Activated T-cell treated with anti-CD3 and anti-CD28 coated beads, Interleukin-2, amount 50 U/mL, for 24 hours (primary cell): ENCODE measurements around the gene ZNF446.
A peak's percentile ranks its signal among the peaks of the same experiment; 100 is the strongest.
"Not testable (repeated sequence)": the region's sequence is repeated elsewhere in the genome, so short reads cannot be mapped to it uniquely, and the experiment has no call there.

Experiments
- DNase-seq: peaks from one replicate; pipeline ENCODE4 v3.0.0-alpha.2; 2020
- H3K27ac Mint-ChIP-seq: 2 replicates; pipeline ENCODE4 v1.8.0; 2020; ENCODE audit warnings: mild to moderate bottlenecking, mixed read lengths
- H3K27me3 Mint-ChIP-seq: 2 replicates; pipeline ENCODE4 v1.8.0; 2020; ENCODE audit warnings: mixed read lengths
- H3K36me3 Mint-ChIP-seq: 2 replicates; pipeline ENCODE4 v1.8.0; 2020; ENCODE audit warnings: low read depth, mixed read lengths
- H3K4me1 Mint-ChIP-seq: 2 replicates; pipeline ENCODE4 v1.8.0; 2020; ENCODE audit warnings: low read depth, mixed read lengths
- H3K4me3 Mint-ChIP-seq: 2 replicates; pipeline ENCODE4 v1.8.0; 2020; ENCODE audit warnings: mild to moderate bottlenecking, moderate library complexity, mixed read lengths
- H3K9me3 Mint-ChIP-seq: 2 replicates; pipeline ENCODE4 v1.8.0; 2020; ENCODE audit warnings: mixed read lengths

Gene ZNF446

DNA sequence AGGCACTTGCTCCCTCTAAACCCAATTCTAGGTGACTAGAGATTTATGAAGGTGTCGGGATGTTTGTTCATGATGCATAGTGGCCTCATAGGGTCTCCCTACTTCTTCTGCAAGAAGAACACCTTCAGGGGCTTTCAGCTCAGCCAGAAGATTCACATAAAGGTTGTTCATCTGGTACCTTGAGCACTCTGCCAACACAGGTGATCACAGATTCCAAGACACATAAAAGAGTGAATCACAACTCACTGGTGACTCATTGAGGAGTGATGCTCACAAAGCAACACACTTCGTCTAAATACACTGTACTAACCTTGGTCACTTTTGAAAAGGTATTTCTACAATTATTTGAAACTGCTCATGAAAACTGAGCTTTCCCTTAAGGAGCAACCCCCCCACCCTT is 16.1 kb upstream of the ZNF446 start:
- Mint-ChIP-seq H3K4me1 (peaks cover 6% of the 10 kb centered on the region), H3K9me3 (no peaks in the 10 kb centered on the region), H3K27me3 (no peaks in the 10 kb centered on the region), H3K4me3 (no peak overlapping the region), H3K27ac (no peak overlapping the region), H3K36me3 (peaks cover 38% of the 10 kb centered on the region)
- no peak for DNase-seq

DNA sequence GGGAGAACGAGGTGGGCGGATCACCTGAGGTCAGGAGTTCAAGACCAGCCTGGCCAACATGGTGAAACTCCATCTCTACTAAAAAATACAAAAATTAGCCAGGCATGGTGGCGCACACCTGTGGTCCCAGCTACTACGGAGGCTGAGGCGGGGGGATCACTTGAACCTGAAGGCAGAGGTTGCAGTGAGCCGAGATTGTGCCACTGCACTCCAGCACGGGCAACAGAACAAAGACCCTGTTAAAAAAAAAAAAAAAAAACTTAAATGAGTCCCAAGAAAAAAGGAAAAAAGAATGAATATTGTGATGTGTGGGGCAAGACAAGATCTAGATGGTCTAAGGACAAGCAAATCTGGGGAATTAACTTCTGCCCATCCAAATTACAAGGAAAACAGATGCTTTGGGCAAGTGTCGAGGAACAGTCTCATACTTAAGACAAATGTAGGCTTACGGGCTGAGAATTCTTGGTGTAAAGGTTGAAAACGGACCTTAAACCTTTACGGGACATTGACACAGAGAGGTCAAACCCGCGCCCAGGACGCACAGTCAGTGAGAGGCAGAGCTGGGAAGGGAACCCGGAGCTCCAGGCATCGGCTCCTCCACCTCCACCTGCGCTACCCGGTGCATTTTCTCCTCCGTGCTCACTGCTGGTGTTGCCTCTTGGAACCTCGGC is 9.9 kb upstream of the ZNF446 start:
- no peak for DNase-seq
- peaks cover 3% of the 10 kb centered on the region for H3K27me3 Mint-ChIP-seq
- peak overlapping the region; percentile 79 for H3K27ac Mint-ChIP-seq
- H3K4me1 Mint-ChIP-seq: peaks cover 27% of the 10 kb centered on the region
- H3K4me3 Mint-ChIP-seq: peak overlapping the region; percentile 90
- H3K9me3 Mint-ChIP-seq: no peaks in the 10 kb centered on the region
- H3K36me3 Mint-ChIP-seq: peaks cover 35% of the 10 kb centered on the region

- Mint-ChIP-seq H3K27me3 (peaks cover 3% of the 10 kb centered on the region), H3K4me3 (peak within 1 kb of the TSS; percentile 90), H3K9me3 (no peaks in the 10 kb centered on the region), H3K36me3 (peaks cover 40% of the 10 kb centered on the region), H3K4me1 (peaks cover 27% of the 10 kb centered on the region), H3K27ac (peak within 1 kb of the TSS; percentile 79)
- peak; percentile 98 for DNase-seq
Observed at GRCh38 chr19:58466760-58467589, 9.2 kb upstream of the ZNF446 start, which contains the start of gene ZNF324. Gene ZNF324, plus strand, starts transcription at chr19:58467080. Its CDS starts 2,106 bp downstream, at chr19:58469186.

- peaks cover 53% of the 10 kb centered on the region for H3K36me3 Mint-ChIP-seq
- H3K4me1 Mint-ChIP-seq: peaks cover 28% of the 10 kb centered on the region
- peak overlapping the region; percentile 90 for H3K4me3 Mint-ChIP-seq
- no peak for DNase-seq
- H3K27me3 Mint-ChIP-seq: peaks cover 3% of the 10 kb centered on the region
- no peaks in the 10 kb centered on the region for H3K9me3 Mint-ChIP-seq
- H3K27ac Mint-ChIP-seq: peak overlapping the region; percentile 79
Observed at GRCh38 chr19:58468216-58468839, 7.8 kb upstream of the ZNF446 start.

- Mint-ChIP-seq H3K27me3 (peaks cover 3% of the 10 kb centered on the region), H3K4me1 (peaks cover 31% of the 10 kb centered on the region), H3K4me3 (peak overlapping the region; percentile 90), H3K36me3 (peaks cover 61% of the 10 kb centered on the region), H3K9me3 (no peaks in the 10 kb centered on the region), H3K27ac (peak overlapping the region; percentile 47)
- DNase-seq: no peak
Observed at GRCh38 chr19:58469241-58470013, 6.7 kb upstream of the ZNF446 start.

DNA sequence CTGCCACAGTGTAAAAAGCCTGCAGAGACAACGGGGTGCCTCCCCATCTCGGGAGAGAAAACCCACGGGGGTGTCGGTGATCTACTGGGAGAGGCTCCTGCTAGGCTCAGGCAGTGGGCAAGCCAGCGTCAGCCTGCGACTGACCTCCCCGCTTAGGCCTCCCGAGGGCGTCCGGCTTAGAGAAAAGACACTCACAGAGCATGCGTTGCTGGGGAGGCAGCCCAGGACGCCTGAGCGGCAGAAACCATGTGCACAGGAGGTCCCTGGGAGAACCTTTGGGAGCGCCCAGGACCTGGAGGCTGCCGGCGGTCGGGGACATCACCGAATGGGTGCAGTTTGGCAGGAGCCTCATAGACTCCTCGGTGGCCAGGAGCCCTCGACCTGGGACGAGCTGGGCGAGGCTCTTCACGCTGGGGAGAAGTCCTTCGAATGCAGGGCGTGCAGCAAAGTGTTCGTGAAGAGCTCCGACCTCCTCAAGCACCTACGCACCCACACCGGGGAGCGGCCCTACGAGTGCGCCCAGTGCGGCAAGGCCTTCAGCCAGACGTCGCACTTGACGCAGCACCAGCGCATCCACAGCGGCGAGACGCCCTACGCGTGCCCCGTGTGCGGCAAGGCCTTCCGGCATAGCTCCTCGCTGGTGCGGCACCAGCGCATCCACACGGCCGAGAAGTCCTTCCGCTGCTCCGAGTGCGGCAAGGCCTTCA is 5.2 kb upstream of the ZNF446 start:
- H3K27ac Mint-ChIP-seq, H3K27me3 Mint-ChIP-seq, H3K4me3 Mint-ChIP-seq, H3K9me3 Mint-ChIP-seq, DNase-seq: not testable (repeated sequence)
- Mint-ChIP-seq H3K36me3 (peaks cover 61% of the 10 kb centered on the region), H3K4me1 (peaks cover 44% of the 10 kb centered on the region)

- H3K27me3 Mint-ChIP-seq: no peaks in the 10 kb centered on the region
- H3K36me3 Mint-ChIP-seq: peaks cover 61% of the 10 kb centered on the region
- peaks cover 45% of the 10 kb centered on the region for H3K4me1 Mint-ChIP-seq
- no peak for DNase-seq
- H3K9me3 Mint-ChIP-seq: no peaks in the 10 kb centered on the region
- no peak overlapping the region for H3K27ac Mint-ChIP-seq
- no peak overlapping the region for H3K4me3 Mint-ChIP-seq
Observed at GRCh38 chr19:58471736-58472135, 4.4 kb upstream of the ZNF446 start.

GRCh38 chr19:58473775-58474174 is 2.4 kb upstream of the ZNF446 start:
- H3K4me1 Mint-ChIP-seq: peaks cover 36% of the 10 kb centered on the region
- H3K9me3 Mint-ChIP-seq: no peaks in the 10 kb centered on the region
- DNase-seq: no peak
- H3K4me3 Mint-ChIP-seq: peak overlapping the region; percentile 13
- peaks cover 54% of the 10 kb centered on the region for H3K36me3 Mint-ChIP-seq
- no peaks in the 10 kb centered on the region for H3K27me3 Mint-ChIP-seq
- peak overlapping the region; percentile 10 for H3K27ac Mint-ChIP-seq

- H3K4me1 Mint-ChIP-seq: peaks cover 29% of the 10 kb centered on the region
- peak overlapping the region; percentile 13 for H3K4me3 Mint-ChIP-seq
- peak overlapping the region; percentile 99 for H3K27ac Mint-ChIP-seq
- DNase-seq: no peak
- no peaks in the 10 kb centered on the region for H3K9me3 Mint-ChIP-seq
- no peaks in the 10 kb centered on the region for H3K27me3 Mint-ChIP-seq
- peaks cover 54% of the 10 kb centered on the region for H3K36me3 Mint-ChIP-seq
Observed at GRCh38 chr19:58474291-58474996, 1.7 kb upstream of the ZNF446 start.

DNA sequence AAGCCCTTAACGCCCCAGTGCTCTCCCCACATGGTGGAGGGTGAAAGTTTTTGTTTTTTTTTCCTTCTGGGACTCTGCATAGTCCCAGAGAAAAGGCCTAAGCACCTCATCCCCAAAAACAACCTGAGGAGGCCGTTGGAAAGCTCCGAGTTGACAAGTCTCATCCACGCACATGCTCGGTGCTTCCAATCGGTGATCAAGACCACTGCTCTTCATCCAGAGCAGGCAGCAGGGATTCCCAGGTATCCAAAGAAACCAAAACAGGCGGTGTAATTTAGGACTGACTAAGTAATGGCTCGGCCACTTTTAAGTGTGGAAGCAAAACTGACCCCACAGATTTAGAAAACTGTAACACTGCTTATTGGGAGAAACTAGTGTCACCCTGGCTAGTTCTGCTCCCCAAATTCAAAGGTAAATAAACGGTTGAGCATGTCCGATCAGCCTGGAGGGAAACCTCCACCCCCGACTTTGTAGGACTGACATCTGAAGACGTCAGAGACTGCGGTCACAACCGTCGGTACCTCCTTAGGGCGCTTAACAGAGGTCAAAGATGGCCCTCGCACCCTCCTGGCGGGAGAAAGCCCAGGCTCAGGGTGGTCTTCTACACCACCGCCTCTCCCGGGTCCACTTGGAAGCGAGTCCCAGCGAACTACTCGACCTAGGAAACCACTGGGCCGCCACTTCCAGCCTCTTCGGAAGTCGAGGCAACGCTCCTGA is 997 bp upstream of the ZNF446 start:
- Mint-ChIP-seq H3K27ac (peak overlapping the region; percentile 99), H3K36me3 (peaks cover 49% of the 10 kb centered on the region), H3K4me1 (peaks cover 28% of the 10 kb centered on the region), H3K27me3 (no peaks in the 10 kb centered on the region), H3K4me3 (peak overlapping the region; percentile 88), H3K9me3 (no peaks in the 10 kb centered on the region)
- DNase-seq: no peak

GRCh38 chr19:58476498-58477015 is 405 bp downstream of the ZNF446 start:
- Mint-ChIP-seq H3K4me3 (peak overlapping the region; percentile 88), H3K9me3 (no peaks in the 10 kb centered on the region), H3K27me3 (no peaks in the 10 kb centered on the region), H3K27ac (peak overlapping the region; percentile 99), H3K4me1 (peaks cover 28% of the 10 kb centered on the region), H3K36me3 (peaks cover 46% of the 10 kb centered on the region)
- DNase-seq: no peak

GRCh38 chr19:58477130-58477529 is 978 bp downstream of the ZNF446 start:
- Mint-ChIP-seq H3K27me3 (no peaks in the 10 kb centered on the region), H3K9me3 (no peaks in the 10 kb centered on the region), H3K4me3 (peak overlapping the region; percentile 88), H3K4me1 (peaks cover 28% of the 10 kb centered on the region), H3K27ac (peak overlapping the region; percentile 99), H3K36me3 (peaks cover 46% of the 10 kb centered on the region)
- no peak for DNase-seq
